Colonic mucosa (tissue), 4 donors: ENCODE measurements around the gene CHD5. TPM values are rescaled to one million over a fixed set of nuclear protein-coding genes. Genes with fewer than 3 reads are reported as not detected.
A peak's percentile ranks its signal among the peaks of the same experiment; 100 is the strongest.

Experiments
- DNase-seq: peaks from one replicate; pipeline ENCODE4 v3.0.0-alpha.2; 2020
- H3K27ac ChIP-seq: fragments of 200-600 bp; one replicate; pipeline ENCODE4 v1.8.0; 2021
- H3K27me3 ChIP-seq: fragments of 200-600 bp; one replicate; pipeline ENCODE4 v1.8.0; 2021
- H3K36me3 ChIP-seq: fragments of 200-600 bp; one replicate; pipeline ENCODE4 v1.8.0; 2021
- H3K4me1 ChIP-seq: fragments of 200-600 bp; one replicate; pipeline ENCODE4 v1.8.0; 2021; ENCODE audit warnings: mild to moderate bottlenecking
- H3K4me3 ChIP-seq: fragments of 200-600 bp; one replicate; pipeline ENCODE4 v1.8.0; 2021
- H3K9ac ChIP-seq, 2 donors: one replicate each; pipeline ENCODE4 v1.7.0; 2013; ENCODE audit warnings: control low read depth in 2 of 2, low read depth in 2 of 2, low read length in 2 of 2
- H3K9me3 ChIP-seq: fragments of 200-600 bp; one replicate; pipeline ENCODE4 v1.8.0; 2021
- CTCF ChIP-seq: fragments of 200-600 bp; IDR thresholded peaks from one replicate; pipeline ENCODE4 v1.8.0; 2022; ENCODE audit warnings: antibody characterized with exemption, mild to moderate bottlenecking
- intact Hi-C: fragments of 100-400 bp; cut with DNase I; formaldehyde crosslinking; loops from one replicate; pipeline ENCODE4 v1.14.1; 2022
- total RNA-seq, 2 donors: library from RNA; stranded (reverse); fragmentation: NEBNext Ultra II Directional in 1 of 2; extraction: Animal tissue kit (Norgen Biotek cat#: 25700) in 1 of 2; gene quantifications; one replicate each; pipeline ENCODE4 v1.2.1, GENCODE V29; 2021
- donor health status: healthy.
- donor health status: DM: no; HTN: no; CAD: no.
- donor health status: DM: no; HTN: no; CAD: no.

Gene CHD5
- total RNA-seq, 2 donors from 2014 or later, result 0.35 to 0.69 TPM

- intact Hi-C loops, result no loop called here
- no peaks in the 10 kb centered on the region for H3K4me1 ChIP-seq
- H3K36me3 ChIP-seq, result no peaks in the 10 kb centered on the region
- no peak overlapping the region for H3K27ac ChIP-seq
- DNase-seq, result no peak
- TF ChIP-seq CTCF, result no peak
- no peaks in the 10 kb centered on the region for H3K27me3 ChIP-seq
- no peaks in the 10 kb centered on the region for H3K9me3 ChIP-seq
- no peak overlapping the region for H3K9ac ChIP-seq
- H3K4me3 ChIP-seq, result no peak overlapping the region
Measured at GRCh38 chr1:6111991-6112689, 68.0 kb downstream of the CHD5 start.

- intact Hi-C loops, result no loop called here
Measured at GRCh38 chr1:6111571-6111970, 68.5 kb downstream of the CHD5 start.

GRCh38 chr1:6110326-6110725 lies 69.8 kb downstream of the CHD5 start:
- Histone ChIP-seq H3K27ac (no peak overlapping the region), H3K9ac (no peak overlapping the region), H3K27me3 (no peaks in the 10 kb centered on the region), H3K4me1 (no peaks in the 10 kb centered on the region), H3K36me3 (no peaks in the 10 kb centered on the region), H3K4me3 (no peak overlapping the region), H3K9me3 (no peaks in the 10 kb centered on the region)
- intact Hi-C loops, result no loop called here
- DNase-seq, result no peak
- no peak for TF ChIP-seq CTCF

More at GRCh38 chr1:6111571-6111970, 68.5 kb downstream of the CHD5 start:
- DNase-seq, result no peak
- no peak for TF ChIP-seq CTCF
- no peak overlapping the region for H3K27ac ChIP-seq
- no peaks in the 10 kb centered on the region for H3K4me1 ChIP-seq
- no peaks in the 10 kb centered on the region for H3K9me3 ChIP-seq
- H3K36me3 ChIP-seq, result no peaks in the 10 kb centered on the region
- no peak overlapping the region for H3K9ac ChIP-seq
- no peaks in the 10 kb centered on the region for H3K27me3 ChIP-seq
- H3K4me3 ChIP-seq, result no peak overlapping the region

- Histone ChIP-seq H3K27ac (no peak overlapping the region), H3K27me3 (no peaks in the 10 kb centered on the region), H3K9me3 (no peaks in the 10 kb centered on the region), H3K9ac (no peak overlapping the region), H3K4me3 (no peak overlapping the region), H3K36me3 (no peaks in the 10 kb centered on the region), H3K4me1 (no peaks in the 10 kb centered on the region)
- no peak for DNase-seq
- TF ChIP-seq CTCF, result no peak
- intact Hi-C loops, result loop anchor here (2.0 kb wide), 1 partner anchor 135 kb away; the partner anchor contains the start of gene HES3
Measured at GRCh38 chr1:6109688-6110087, 70.4 kb downstream of the CHD5 start.

- Histone ChIP-seq H3K27me3 (no peaks in the 10 kb centered on the region), H3K9ac (no peak overlapping the region), H3K4me3 (no peak overlapping the region), H3K4me1 (no peaks in the 10 kb centered on the region), H3K27ac (no peak overlapping the region), H3K9me3 (no peaks in the 10 kb centered on the region), H3K36me3 (no peaks in the 10 kb centered on the region)
- TF ChIP-seq CTCF, result peak; percentile 41
- no peak for DNase-seq
- intact Hi-C loops, result loop anchor here (2.0 kb wide), 1 partner anchor 136 kb away; the partner anchor contains the start of gene HES3
Measured at GRCh38 chr1:6108937-6109614, 71.0 kb downstream of the CHD5 start.
